Activated CD4-positive, alpha-beta T cell treated with anti-CD3 and anti-CD28 coated beads, Interleukin-2, amount 50 U/mL, for 48 hours (primary cell): ENCODE results near the gene PRSS38.

Source experiments
- DNase-seq, 2 experiments: peaks; one replicate each; pipeline ENCODE4 v3.0.0-alpha.2; 2020

The PRSS38 gene

DNA sequence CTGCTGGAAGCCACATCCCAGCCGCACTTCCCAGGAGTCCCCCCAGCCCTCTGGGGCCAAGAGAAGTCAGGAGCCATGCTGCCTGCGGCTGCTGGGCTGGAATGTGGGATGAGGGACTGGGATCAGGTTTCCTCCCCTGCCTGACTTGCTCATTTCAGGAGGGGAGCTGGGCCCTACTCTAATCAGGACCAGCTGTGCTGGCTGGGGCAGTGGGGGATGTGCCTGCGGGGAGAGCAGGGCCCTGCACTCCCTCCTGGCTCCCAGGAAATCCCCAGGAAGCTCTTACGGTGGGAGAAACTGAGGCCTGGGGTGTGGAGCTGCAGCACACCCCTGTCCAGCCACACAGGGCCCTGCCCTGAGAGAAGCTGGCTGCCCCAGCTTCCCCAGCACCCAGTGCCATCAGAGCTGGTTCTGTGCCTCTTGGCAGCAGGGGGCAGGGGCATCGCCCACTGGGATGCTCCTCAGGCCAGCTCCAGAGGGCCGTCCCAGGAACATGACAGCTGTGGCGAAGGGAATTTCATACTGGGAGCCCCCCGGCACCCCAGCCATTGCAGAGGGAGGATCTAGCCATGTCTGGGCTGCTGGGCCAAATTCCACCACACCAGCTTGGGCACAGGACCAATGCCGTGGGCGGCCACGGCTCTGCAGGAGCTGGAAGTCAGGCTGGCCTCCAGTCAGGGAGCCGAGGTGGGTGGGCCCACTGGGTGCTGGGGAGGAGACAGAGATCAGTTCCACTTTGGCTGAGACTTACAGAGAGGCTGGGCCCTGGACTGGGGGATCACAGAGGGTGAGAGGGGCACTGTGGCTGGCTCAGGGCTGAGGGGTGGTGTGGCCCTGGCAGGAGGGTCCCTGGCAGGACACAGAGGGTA is 21.3 kb upstream of the PRSS38 start:
- no peak for DNase-seq

DNA sequence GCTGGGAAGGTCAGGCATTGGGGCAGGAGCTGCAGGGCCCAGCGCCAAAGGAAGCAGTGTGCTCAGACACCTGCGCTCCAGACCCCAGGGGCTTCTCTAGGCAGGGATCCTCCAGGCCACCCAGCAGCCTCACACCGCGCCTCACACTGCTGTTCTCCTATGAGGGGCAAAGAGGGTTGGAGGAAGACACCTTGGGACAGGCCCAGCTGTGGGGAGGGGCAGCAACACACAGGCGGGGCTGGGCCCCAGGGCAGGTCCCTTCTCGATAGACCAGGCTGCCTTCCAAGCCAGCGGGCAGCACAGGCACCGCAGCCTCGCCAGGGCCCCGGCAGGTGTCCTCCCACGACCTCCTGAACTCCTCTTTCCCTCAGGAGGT is 20.7 kb upstream of the PRSS38 start:
- no peak for DNase-seq

DNA sequence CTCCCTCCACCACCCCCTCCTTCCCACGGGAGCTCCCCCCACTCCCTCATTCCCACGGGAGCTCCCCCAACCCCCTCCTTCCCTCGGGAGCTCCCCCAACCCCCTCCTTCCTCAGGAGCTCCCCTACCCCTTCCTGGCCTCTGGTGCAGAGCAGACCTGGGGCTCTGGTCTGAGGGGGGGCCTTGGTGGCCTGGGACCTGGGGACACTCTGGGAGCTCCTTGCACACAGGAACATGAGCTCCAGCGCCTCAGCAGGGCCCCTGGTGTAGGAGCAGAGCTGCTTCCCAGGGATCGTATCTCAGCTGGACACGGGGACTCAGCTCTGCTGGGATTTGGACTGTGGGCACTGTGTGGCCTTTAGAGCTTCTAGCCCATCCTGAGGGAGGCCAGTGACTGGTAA is 19.7 kb upstream of the PRSS38 start:
- DNase-seq = no peak

DNA sequence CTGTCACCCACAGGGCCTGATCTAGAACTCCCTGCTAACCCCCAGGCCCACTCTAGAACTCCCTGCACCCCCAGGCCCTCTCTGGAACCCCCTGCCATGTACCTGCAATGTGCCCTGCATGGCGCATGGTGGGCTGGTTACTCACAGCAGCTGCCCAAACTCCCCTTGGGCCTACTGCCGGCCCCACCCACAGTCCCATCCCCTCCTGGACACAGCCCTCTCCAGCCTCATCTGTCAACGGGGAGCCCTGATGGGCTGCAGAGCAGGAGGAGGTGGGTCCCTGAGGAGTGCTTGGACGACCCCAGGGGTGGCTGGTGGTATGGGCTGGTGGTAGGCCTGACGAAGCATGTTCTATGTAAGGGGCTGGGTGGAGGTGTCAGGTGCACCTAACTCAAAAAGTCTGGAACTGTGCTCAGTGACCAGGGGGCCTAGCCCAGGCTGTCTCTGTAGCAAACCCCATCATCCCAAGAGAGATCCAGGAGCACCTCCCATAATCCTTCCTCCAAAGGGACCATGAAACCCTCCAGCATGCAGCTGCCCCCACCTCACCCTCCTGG is 19.0 kb upstream of the PRSS38 start:
- no peak for DNase-seq

DNA sequence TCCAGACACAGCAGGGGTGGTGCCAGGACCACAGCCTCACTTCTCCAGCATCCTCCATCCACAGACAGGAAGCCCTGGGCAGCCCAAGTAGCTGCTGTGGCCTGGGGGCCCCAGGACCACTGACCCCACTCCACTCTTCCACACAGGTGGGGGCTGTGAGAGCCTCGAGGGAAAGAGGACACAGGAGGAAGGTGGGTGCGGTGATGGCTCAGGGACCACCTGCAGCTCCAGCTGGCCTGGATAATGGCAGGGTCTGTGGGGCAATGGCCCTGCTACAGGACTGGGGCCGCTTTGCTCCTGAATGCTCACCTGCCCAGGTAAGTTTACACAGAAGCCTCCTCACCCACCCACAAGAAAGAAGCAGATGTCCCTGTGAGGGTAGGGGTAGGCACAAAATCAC is 18.3 kb upstream of the PRSS38 start:
- DNase-seq = no peak

DNA sequence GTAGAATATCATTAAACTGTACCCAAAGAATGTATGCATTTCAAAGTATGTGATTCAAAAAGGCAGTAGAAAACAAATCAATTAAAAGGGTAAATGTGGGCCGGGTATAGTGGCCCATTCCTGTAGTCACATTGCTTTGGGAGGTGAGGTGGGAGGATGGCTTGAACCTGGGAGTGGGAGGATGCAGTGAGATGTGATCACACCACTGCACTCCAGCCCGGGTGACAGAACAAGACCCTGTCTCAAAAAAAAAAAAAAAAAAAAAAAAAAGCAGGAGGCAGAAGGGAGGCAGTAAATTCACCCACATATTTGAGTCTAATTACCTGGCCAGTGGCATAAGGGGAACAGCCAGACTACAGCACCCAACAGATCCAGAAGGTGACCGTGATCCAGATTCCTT is 17.9 kb upstream of the PRSS38 start:
- DNase-seq = no peak

DNA sequence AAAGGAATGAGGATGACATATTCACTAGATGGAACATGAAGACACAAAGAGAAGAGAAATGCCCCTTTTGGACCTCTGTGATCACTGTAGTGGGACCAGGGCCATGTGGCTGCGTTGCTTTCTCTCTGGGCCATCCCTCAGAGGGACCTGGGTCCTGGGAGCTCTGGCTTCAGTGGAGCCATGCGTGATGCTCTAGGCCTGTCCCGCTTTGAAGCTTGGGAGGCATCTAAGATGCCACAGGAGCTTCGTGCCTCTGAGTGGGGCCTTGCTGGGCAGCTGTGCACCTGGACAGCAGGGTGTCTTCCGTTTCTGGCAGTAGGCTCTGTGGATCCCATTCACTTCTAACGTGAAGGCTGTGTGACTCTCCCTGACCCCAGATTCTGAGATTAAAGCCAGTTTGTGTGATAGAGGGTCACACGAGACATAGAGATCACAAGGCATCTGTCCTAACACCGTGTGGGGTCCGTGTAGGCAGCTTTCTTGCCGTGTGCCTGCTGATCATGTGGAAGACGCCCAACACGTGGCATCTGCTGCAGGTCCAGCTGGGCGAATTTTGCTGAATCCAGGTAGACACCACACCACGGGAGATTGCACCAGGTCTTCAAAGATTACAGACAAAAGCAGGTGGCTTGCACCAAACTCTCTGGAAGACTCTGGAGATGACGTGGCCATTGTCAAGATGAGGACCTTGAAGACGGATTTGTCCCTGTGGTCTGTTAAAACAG is 17.2 kb upstream of the PRSS38 start:
- DNase-seq = no peak

DNA sequence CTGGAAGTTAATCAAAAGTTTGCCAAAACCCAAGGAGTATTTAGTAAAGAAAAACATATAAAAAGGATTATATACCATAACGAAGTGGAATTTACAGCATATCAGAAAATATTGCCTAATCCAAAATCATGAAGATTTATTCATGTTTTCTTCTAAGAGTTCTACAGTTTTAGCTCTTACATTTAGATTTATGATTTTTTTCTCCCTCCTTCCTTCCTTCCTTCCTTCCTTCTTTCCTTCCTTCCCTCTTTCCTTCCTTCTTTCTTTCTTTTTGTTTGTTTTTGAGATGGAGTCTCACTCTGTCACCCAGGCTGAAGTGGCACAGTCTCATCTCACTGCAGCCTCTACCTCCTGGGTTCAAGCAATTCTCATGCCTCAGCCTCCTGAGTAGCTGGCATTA is 15.7 kb upstream of the PRSS38 start:
- no peak for DNase-seq

DNA sequence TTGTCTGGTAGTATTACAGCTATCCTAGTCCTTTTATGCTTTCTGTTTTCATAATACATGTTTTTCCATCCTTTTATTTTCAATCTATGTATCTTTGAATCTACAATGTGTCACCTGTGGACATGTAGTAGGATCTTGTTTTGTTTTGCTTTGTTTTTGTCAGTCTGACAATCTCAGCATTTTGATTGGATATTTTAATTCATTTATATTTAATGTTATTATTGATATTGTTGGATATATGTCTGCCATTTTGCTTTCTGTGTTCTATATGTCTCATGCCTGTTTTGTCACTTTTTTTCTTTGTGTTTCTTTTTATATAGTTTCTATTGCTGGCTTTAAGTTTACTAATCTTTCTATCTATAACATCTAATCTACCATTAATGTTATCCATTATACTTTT is 11.5 kb upstream of the PRSS38 start:
- no peak for DNase-seq

DNA sequence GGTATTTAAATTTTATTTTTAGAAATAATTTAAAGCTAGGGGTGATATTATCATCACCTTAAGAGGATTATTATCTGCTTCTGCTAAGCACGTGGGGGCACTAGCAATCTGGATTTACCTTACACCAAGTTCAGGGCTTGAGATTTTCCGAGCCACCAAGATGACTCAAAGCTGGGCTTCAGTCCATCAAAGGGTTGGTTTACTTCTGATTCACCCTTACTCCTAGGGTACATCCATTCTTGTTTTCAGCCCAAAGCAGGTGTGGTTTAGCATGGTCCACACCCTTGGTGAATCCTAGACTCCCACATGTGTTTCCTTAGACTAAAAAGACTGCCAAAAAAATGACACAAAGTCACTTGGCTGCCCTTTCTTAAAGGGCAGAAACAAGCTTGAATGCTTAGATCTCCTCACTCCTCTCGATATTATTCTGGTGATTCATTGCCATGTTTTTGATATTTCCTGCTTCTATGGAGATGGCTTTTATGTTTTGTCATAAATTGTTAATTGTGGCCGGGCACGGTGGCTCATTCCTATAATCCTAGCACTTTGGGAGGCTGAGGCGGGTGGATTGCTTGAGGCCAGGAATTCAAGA is 9.8 kb upstream of the PRSS38 start:
- no peak for DNase-seq

DNA sequence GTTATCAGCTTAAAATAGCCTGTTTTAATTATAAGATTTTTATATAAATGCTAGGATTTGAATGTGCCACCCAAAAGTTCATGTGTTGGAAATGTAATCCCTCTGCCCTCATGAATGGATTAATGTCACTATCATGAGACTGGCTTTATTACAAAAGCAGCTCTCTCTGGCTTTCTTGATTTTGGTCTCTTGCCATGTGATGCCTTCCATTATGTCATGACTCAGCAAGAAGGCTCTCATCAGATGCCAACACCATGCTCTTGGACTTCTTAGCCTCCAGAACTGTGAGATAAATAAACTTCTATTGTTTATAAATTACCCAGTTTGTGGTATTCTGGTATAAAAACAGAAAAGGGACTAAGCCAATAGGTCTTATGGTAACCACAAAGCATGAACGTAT is 6.9 kb upstream of the PRSS38 start:
- no peak for DNase-seq

DNA sequence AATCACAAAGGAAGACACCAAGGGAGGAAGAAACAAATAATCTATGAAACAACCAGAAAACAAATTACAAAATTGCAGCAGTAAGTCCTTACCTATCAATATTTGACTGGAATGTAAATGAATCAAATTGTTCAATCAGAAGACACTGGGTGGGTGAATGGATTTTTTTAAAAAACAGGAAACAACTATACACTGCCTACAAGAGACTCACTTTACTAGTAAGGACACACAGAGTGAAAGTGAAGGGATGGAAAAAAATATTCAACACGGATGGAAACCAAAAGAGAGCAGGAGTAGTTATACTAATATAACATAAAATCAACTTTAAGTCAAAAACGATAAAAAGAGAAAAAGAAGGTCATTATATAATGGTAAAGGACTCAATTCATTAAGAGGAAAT is 6.4 kb upstream of the PRSS38 start:
- DNase-seq = no peak

DNA sequence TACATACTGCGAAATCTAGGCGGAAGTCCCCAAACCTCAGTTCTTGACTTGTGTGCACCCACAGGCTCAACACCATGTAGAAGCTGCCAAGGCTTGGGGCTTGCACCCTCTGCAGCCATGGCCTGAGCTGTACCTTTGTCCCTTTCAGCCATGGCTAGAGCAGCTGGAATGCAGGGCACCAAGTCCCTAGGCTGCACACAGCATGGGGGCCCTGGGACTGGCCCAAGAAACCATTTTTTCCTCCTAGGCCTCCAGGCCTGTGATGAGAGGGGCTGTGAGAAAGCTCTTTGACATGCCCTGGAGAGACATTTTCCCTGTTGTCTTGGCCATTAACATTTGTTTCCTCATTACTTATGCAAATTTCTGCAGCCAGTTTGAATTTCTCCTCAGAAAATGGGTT is 1.5 kb upstream of the PRSS38 start:
- DNase-seq = no peak

DNA sequence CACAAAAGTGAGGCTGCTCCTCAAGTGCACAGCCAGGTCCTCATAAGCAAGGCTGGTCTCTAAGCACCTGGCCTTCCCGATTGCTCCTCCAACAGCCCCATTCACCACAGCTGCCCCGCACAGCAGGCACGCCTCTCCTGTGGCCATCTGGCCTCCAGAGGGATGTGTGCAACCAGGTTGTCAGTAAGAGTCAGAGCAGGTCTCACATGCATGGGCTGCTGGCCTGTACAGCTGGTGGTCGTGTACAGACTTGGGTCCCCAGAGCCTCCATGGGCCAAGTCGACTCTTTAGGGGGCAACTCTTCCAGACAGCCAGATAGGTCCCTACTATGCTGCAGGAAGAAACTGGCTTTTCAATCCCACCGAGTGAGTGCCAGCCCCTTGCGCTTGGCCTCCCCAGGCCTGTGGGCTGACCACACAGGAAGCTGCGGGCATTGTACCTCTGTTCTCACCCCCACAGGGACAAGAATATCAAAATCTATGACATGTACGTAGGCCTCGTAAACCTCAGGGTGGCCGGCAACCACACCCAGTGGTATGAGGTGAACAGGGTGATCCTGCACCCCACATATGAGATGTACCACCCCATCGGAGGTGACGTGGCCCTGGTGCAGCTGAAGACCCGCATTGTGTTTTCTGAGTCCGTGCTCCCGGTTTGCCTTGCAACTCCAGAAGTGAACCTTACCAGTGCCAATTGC is 1.4 kb downstream of the PRSS38 start:
- no peak for DNase-seq

DNA sequence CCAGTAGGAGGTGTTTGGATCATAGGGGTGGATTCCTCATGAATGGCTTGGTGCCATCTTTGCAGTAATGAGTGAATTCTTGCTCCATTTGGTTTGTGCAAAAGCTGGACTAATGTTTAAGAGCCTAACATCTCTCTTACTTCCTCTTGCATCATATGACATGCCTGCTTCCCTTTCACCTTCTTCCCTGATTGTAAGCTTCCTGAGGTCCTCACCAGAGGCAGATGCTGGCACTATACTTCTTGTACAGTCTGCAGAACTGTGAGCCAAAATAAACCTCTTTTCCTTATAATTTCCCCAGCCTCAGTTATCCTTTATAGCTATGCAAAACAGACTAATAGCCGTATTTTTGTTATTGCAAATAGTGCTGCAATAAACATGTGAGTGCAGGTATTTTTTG is 8.1 kb downstream of the PRSS38 start:
- no peak for DNase-seq

DNA sequence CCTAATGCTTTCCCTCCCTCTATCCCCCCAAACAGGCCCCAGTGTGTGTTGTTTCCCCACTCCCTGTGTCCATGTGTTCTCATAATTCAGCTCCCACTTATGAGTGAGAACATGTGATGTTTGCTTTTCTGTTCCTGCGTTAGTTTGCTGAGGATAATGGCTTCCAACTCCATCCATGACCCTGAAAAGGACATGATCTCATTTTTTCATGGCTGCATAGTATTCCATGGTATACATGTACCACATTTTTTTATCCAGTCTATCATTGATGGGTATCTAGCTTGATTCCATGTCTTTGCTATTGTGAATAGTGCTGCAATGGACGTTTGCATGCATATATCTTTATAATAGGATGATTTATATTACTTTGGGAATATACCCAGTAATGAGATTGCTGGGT is 8.7 kb downstream of the PRSS38 start:
- no peak for DNase-seq

DNA sequence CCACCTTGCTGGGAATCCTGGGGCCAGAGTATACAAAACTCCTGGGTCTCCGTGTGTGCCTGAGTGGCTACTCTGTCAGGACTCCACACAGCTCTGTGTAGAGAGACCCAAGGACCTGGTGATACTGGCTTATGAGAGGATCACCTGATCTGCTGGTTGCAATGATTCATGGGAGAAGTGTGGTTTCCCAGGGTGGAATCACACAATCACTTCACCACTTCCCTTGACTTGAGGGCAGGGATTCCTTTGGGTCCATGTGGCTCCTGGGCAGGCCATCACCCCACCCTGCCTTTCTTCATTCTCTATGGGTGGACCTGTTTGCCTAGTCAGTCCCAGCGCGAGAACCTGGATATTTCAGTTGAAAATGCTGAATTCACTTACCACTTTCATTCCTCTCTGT is 13.3 kb downstream of the PRSS38 start:
- DNase-seq = no peak

DNA sequence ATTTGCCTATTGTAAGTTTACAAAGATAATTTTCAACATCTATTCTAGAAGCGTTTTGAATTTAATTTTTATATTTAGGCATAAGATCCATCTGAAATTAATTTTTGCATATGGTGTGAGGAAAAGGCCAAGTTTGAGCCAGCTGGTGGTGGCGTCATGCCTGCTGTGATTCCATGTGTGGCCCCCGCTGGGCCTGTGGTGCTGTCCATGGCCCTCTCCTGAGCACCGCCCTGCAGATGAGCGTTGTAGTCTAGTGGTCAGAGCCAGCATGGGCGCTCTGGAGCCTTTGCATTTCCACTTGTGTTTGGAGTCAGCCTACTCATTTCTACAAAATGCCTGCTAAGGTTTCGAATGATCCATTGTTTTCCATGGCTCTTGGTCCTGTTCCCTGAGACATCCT is 22.7 kb downstream of the PRSS38 start:
- DNase-seq = no peak

DNA sequence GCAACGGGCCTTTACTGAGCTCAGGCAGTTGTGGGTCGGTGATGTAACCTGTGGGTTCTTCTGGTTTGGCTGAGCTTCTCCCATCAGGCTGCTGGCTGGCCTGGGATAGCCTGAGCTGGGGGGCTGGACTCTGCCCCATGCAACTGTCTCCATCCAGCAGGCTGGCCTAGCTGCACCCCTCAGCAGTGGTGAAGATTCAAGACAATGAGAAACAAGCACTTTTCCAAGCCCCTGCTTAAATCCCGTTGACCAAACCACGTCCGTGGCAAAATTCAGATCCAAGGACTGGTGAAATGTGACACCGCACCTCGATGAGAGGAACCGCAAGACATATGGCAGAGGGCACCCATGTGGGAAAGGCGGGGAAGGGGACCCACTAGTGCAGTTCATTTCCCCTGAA is 25.6 kb downstream of the PRSS38 start:
- no peak for DNase-seq

DNA sequence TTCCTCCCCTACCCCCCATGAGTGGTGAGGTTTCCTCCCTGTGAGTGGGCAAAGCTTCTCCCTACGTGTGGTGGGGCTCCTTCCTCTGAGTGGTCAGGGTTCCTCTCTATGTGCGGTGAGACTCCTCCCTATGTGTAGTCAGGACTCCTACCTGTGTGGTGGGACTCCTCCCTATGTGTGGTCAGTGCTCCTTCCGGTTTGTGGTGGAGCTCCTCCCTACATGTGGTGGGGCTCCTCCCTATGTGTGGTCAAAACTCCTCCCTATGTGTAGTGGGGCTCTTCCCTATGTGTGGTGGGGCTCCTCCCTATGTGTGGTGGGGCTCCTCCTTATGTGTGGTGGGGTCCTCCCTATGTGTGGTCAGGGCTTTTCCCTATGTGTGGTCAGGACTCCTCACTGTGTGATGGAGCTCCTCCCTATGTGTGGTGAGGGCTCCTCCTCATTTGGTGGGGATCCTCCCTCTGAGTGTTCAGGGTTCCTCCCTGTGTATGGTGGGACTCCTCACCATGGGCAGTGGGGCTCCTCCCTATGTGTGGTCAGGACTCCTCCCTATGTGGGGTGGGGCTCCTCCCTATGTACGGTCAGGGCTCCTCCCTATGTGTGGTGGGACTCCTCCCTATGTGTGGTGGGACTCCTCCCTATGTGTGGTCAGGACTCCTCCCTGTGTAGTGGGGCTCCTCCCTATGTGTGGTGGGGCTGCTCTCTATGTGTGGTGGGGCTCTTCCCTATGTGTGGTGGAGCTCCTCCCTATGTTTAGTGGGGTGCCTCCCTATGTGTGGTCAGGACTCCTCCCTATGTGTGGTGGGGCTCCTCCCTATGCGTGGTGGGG is 29.1 kb downstream of the PRSS38 start:
- no peak for DNase-seq

DNA sequence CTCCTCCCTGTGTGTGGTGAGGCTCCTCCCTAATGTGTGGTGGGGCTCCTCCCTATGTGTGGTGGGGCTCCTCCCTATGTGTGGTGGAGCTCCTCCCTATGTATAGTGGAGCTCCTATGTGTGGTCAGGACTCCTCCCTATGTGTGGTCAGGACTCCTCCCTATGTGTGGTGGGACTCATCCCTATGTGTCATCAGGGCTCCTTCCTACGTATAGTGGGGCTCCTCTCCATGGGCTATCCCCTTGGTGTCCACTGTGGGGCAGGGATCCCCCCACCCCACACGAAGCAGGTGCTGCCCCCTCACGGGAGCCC is 29.6 kb downstream of the PRSS38 start:
- DNase-seq = no peak

DNA sequence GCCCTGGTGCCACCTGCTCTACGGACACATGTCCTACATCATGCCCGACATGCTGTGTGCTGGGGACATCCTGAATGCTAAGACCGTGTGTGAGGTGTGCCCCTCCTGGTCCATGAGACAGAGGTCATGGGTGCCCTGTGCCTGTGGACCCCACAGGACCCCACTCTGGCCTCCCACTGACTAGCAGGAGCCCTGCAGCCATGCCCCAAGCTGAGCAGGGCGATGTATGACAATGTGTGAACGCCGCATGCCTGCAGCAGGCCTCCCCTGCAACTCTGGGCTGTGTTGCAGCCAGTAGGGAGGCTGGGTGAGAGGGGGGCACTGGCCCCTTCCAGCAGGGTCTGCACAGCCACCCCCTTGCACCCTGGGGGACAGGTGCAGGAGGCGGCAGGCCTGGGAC is 30.0 kb downstream of the PRSS38 start:
- no peak for DNase-seq
